ENCODE measurements around the gene CROCC. TPM values are rescaled to one million over a fixed set of nuclear protein-coding genes. Genes with fewer than 3 reads are reported as not detected.
"Not testable (repeated sequence)": the region's sequence is repeated elsewhere in the genome, so short reads cannot be mapped to it uniquely, and the experiment has no call there.

Gene CROCC
- total RNA-seq, 1 experiment from 2014 or later, result 21.7 TPM

DNA sequence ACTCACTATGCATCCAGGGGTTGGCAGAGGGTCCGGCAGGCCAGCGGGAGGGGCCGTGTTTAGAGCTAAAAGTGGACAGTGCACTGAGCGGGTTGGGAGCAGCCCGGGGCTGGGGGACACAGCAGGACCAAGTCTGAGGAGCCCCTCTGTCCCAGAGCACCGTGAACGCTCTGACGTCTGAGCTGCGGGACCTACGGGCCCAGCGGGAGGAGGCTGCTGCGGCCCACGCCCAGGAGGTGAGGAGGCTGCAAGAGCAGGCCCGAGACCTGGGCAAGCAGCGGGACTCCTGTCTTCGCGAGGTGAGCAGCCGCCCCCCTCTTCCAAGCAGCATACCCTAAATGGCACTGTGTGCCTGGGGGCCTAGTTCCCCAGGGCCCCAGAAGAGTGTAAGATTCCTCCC, 32.8 kb downstream of the CROCC start:
- Histone ChIP-seq H3K4me3 (no peak overlapping the region), H3K27me3 (replicated peaks) (no peaks in the 10 kb centered on the region), H3K36me3 (no peaks in the 10 kb centered on the region), H3K27ac (no peak overlapping the region), H3K9me3 (replicated peaks) (no peaks in the 10 kb centered on the region), H3K4me1 (replicated peaks) (no peaks in the 10 kb centered on the region)
- DNase-seq (ENCODE audit: low read depth in 1 of 2, low spot score in 2 of 2), result no peak

GRCh38 chr1:16955186-16955585, 33.5 kb downstream of the CROCC start:
- no peak overlapping the region for H3K4me3 ChIP-seq
- H3K4me1 ChIP-seq (replicated peaks), result peaks cover 2% of the 10 kb centered on the region; the same call in 1 of the 2 replicates
- no peak overlapping the region for H3K27ac ChIP-seq
- no peaks in the 10 kb centered on the region for H3K9me3 ChIP-seq (replicated peaks)
- H3K27me3 ChIP-seq (replicated peaks), result no peaks in the 10 kb centered on the region
- DNase-seq (ENCODE audit: low read depth in 1 of 2, low spot score in 2 of 2), result no peak
- no peaks in the 10 kb centered on the region for H3K36me3 ChIP-seq

- Histone ChIP-seq H3K27ac (no peak overlapping the region), H3K4me3 (no peak overlapping the region), H3K9me3 (replicated peaks) (no peaks in the 10 kb centered on the region; the same call in 1 of the 2 replicates), H3K4me1 (replicated peaks) (peaks cover 12% of the 10 kb centered on the region; the same call in 1 of the 2 replicates), H3K36me3 (no peaks in the 10 kb centered on the region), H3K27me3 (replicated peaks) (no peaks in the 10 kb centered on the region)
- DNase-seq (ENCODE audit: low read depth in 1 of 2, low spot score in 2 of 2), result no peak
These were observed 35.0 kb downstream of the CROCC start for GRCh38 chr1:16956775-16957174.

DNA sequence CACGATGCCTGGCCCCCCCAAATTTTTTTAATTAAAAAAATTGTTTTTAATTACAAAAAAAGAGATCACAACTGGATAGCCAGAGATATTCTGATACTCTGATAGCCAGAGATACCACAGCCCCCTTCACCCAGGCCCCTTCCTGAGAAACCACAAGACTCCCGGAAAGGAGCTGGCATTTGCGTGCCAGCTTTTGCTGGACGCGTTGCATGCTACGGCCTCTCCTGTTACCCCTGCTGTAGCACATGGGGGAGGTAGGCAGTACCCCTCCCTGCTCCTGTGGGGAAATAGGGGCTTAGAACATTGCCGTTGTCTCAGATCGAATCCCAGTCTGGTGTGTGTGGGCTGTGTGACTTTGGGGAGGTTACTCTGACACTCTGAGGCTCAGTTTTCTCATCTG, 36.0 kb downstream of the CROCC start:
- Histone ChIP-seq H3K27ac (no peak overlapping the region), H3K36me3 (no peaks in the 10 kb centered on the region), H3K4me1 (replicated peaks) (peaks cover 12% of the 10 kb centered on the region; the same call in 1 of the 2 replicates), H3K27me3 (replicated peaks) (no peaks in the 10 kb centered on the region), H3K4me3 (no peak overlapping the region), H3K9me3 (replicated peaks) (no peaks in the 10 kb centered on the region; the same call in 1 of the 2 replicates)
- DNase-seq (ENCODE audit: low read depth in 1 of 2, low spot score in 2 of 2), result no peak

DNA sequence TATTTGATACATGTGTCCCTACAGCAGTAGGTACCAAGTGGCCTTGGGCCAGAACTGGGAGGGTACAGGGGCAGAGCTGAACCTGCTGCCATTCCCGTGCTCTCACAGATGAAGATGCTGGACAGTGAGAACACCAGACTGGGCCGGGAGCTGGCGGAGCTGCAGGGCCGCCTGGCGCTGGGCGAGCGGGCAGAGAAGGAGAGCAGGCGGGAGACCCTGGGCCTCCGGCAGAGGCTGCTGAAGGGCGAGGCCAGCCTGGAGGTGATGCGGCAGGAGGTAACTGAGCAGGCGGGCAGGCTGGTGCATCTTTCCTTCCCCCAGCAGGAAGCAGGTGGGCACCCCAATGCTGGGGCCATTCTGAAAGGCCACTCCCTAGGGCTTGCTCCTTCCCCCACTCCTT, 36.7 kb downstream of the CROCC start:
- no peak for DNase-seq (ENCODE audit: low read depth in 1 of 2, low spot score in 2 of 2)
- Histone ChIP-seq H3K27me3 (replicated peaks) (no peaks in the 10 kb centered on the region), H3K4me3 (no peak overlapping the region), H3K36me3 (no peaks in the 10 kb centered on the region), H3K27ac (no peak overlapping the region), H3K4me1 (replicated peaks) (peaks cover 12% of the 10 kb centered on the region; the same call in 1 of the 2 replicates), H3K9me3 (replicated peaks) (no peaks in the 10 kb centered on the region; the same call in 1 of the 2 replicates)

GRCh38 chr1:16960560-16961296, 39.0 kb downstream of the CROCC start:
- Histone ChIP-seq H3K27ac (no peak overlapping the region), H3K4me1 (replicated peaks) (peaks cover 12% of the 10 kb centered on the region; the same call in 1 of the 2 replicates), H3K27me3 (replicated peaks) (no peaks in the 10 kb centered on the region), H3K4me3 (peak overlapping the region; percentile 44), H3K9me3 (replicated peaks) (no peaks in the 10 kb centered on the region; the same call in 1 of the 2 replicates), H3K36me3 (no peaks in the 10 kb centered on the region)
- peak; percentile 48 to 87 for DNase-seq (ENCODE audit: low read depth in 1 of 2, low spot score in 2 of 2)

DNA sequence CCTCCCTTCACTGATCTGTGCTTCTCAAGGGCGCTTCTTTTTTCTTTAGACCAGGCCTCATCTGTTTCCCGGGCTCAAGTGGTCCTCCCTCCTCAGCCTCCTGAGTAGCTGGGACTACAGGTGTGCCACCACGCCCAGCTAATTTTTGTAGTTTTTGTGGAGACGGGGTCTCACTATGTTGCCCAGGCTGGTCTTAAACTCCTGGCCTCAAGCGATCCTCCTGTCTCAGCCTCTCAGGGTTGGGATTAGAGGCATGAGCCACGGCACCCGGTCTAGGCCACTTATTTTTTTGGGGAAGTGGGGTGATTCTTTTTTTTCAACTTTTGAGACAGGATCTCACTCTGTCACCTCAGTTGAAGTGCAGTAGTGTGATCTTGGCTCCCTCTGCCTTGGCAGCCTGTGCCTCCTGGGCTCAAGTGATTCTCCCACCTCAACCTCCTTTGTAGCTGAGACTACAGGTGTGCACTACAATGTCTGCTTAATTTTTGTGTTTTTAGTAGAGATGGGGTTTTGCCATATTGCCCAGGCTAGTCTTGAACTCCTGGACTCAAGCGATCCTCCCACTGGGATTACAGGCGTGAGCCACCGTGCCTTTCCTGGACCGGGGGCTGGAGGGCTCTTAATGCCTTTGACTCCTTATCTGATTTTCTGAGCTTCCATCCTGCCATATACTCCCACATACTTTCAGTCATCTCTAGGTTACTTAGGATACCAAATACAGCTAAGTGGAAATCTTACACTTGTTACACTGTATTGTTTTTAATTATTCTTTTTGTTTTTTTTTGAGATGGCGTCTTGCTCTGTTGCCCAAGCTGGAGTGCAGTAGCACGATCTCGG, 39.8 kb downstream of the CROCC start:
- no peak for DNase-seq (ENCODE audit: low read depth in 1 of 2, low spot score in 2 of 2)
- Histone ChIP-seq H3K4me3 (peak overlapping the region; percentile 44; the same call in 1 of the 2 replicates), H3K27me3 (replicated peaks) (no peaks in the 10 kb centered on the region), H3K36me3 (no peaks in the 10 kb centered on the region), H3K27ac (no peak overlapping the region), H3K4me1 (replicated peaks) (peaks cover 12% of the 10 kb centered on the region; the same call in 1 of the 2 replicates), H3K9me3 (replicated peaks) (no peaks in the 10 kb centered on the region; the same call in 1 of the 2 replicates)

GRCh38 chr1:16964169-16964568, 42.4 kb downstream of the CROCC start:
- H3K4me3 ChIP-seq; H3K36me3 ChIP-seq; H3K9me3 ChIP-seq (replicated peaks); H3K27ac ChIP-seq; H3K27me3 ChIP-seq (replicated peaks); DNase-seq (ENCODE audit: low read depth in 1 of 2, low spot score in 2 of 2): not testable (repeated sequence)
- H3K4me1 ChIP-seq (replicated peaks), result peaks cover 23% of the 10 kb centered on the region

DNA sequence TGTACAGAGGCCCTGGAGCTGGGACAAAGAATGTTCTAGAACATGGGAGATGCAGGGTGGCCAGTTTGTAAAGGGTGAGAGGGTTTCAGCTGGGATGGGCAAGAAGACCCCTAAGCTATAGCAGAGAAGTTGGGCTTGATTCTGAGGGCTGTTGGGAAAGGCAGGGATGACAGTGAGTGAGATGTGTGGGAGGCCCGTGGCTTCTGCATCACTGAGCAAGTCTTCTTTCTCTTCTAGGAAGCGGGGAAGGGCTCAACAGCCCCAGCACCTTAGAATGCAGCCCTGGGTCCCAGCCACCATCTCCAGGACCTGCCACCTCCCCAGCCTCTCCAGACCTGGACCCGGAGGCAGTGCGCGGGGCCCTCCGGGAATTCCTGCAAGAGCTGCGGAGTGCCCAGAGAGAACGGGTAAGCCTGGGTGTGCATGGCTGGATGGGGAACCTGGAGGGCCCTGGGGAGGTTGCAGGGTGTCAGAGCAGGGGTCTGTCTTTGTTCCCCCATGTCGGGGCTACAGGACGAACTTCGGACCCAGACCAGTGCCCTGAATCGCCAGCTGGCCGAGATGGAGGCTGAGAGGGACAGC, 43.8 kb downstream of the CROCC start:
- H3K4me3 ChIP-seq, result no peak overlapping the region
- no peaks in the 10 kb centered on the region; the same call in 1 of the 2 replicates for H3K9me3 ChIP-seq (replicated peaks)
- H3K27me3 ChIP-seq (replicated peaks), result no peaks in the 10 kb centered on the region
- peaks cover 17% of the 10 kb centered on the region for H3K4me1 ChIP-seq (replicated peaks)
- H3K27ac ChIP-seq, result no peak overlapping the region
- no peak for DNase-seq (ENCODE audit: low read depth in 1 of 2, low spot score in 2 of 2)
- no peaks in the 10 kb centered on the region for H3K36me3 ChIP-seq

DNA sequence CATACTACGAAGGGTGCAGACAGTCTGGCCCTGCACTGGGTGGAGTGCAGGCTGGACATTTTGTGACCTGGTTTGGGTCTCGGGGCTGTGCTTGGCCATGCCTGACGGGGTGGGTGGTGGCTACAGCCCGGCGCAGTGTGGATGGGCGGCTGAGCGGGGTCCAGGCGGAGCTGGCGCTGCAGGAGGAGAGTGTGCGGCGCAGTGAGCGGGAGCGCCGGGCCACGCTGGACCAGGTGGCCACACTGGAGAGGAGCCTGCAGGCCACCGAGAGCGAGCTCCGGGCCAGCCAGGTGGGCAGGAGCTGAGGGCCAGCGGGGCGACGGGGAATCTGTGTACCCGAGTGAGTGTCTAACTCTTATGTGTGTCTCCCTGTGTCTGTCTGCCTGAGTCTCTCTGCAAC, 44.6 kb downstream of the CROCC start:
- H3K4me1 ChIP-seq (replicated peaks), result peaks cover 11% of the 10 kb centered on the region
- no peak for DNase-seq (ENCODE audit: low read depth in 1 of 2, low spot score in 2 of 2)
- no peaks in the 10 kb centered on the region for H3K36me3 ChIP-seq
- H3K27me3 ChIP-seq (replicated peaks), result no peaks in the 10 kb centered on the region
- no peak overlapping the region for H3K27ac ChIP-seq
- no peak overlapping the region for H3K4me3 ChIP-seq
- no peaks in the 10 kb centered on the region; the same call in 1 of the 2 replicates for H3K9me3 ChIP-seq (replicated peaks)

DNA sequence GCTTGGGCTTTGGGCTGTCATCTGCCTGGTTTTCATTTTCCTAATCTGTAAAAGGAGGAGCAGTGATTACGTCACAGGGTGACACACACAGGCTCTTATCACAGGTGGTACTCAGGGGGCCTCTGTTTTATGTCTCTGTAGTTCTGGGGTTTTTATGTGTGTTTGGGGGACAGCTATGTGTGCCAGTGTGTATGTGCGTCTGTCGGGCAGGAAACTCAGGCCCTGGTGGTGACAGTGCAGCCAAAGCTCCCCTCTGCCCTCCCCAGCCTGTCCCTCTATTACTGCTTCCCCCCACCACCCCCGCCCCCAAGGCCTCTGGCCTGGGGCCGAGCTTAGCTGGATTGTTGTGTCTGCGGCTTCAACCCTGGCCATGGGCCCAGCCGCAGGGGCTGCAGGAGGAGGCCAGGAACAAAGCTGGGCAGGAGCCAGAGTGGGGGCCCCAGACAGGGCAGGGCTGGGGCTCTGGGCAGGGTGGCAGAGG, 45.4 kb downstream of the CROCC start:
- Histone ChIP-seq H3K36me3 (no peaks in the 10 kb centered on the region), H3K4me3 (no peak overlapping the region), H3K27me3 (replicated peaks) (no peaks in the 10 kb centered on the region), H3K9me3 (replicated peaks) (no peaks in the 10 kb centered on the region), H3K4me1 (replicated peaks) (peaks cover 14% of the 10 kb centered on the region), H3K27ac (no peak overlapping the region)
- peak; percentile 75 to 77 for DNase-seq (ENCODE audit: low read depth in 1 of 2, low spot score in 2 of 2)

DNA sequence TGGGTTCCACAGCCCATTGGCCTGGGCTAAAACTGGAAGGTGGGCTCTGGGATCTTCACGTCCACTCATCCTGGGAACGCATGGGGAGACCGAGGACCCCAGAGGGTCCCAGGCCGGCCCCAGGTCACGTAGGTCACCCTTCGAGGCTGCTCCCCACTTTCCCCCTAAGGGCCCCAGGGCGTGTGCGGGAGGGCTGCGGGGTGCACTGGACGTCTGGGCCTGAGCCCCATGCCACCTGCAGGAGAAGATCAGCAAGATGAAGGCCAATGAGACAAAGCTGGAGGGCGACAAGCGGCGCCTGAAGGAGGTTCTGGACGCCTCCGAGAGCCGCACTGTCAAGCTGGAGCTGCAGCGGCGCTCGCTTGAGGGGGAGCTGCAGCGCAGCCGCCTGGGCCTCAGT, 46.2 kb downstream of the CROCC start:
- Histone ChIP-seq H3K36me3 (no peaks in the 10 kb centered on the region), H3K9me3 (replicated peaks) (no peaks in the 10 kb centered on the region), H3K27ac (no peak overlapping the region), H3K4me3 (no peak overlapping the region), H3K4me1 (replicated peaks) (peaks cover 14% of the 10 kb centered on the region), H3K27me3 (replicated peaks) (no peaks in the 10 kb centered on the region)
- no peak for DNase-seq (ENCODE audit: low read depth in 1 of 2, low spot score in 2 of 2)

- Histone ChIP-seq H3K27ac (no peak overlapping the region), H3K4me1 (replicated peaks) (peaks cover 14% of the 10 kb centered on the region), H3K4me3 (no peak overlapping the region), H3K36me3 (no peaks in the 10 kb centered on the region), H3K9me3 (replicated peaks) (no peaks in the 10 kb centered on the region), H3K27me3 (replicated peaks) (no peaks in the 10 kb centered on the region)
- no peak for DNase-seq (ENCODE audit: low read depth in 1 of 2, low spot score in 2 of 2)
These were observed 46.6 kb downstream of the CROCC start for GRCh38 chr1:16968372-16968771.
